Right renal pelvis (tissue), 4 donors: ENCODE measurements around the gene FBXL19. TPM values are rescaled to one million over a fixed set of nuclear protein-coding genes. Genes with fewer than 3 reads are reported as not detected.
"Not testable (repeated sequence)": the region's sequence is repeated elsewhere in the genome, so short reads cannot be mapped to it uniquely, and the experiment has no call there.

ENCODE experiments used
- DNase-seq, 4 donors: peaks; one replicate each; pipeline ENCODE4 v3.0.0-alpha.2; 2013; ENCODE audit warnings: low read depth in 4 of 4, low spot score in 3 of 4, missing footprints in 1 of 4
- polyA plus RNA-seq, 4 donors: library from polyadenylated mRNA; unstranded; fragments of 120-200 nt; gene quantifications; one replicate each; pipeline ENCODE4 v1.2.1, GENCODE V29; 2013; ENCODE audit not compliant: insufficient read length in 4 of 4

The FBXL19 gene
- polyA plus RNA-seq, 4 donors, result 18.4 to 33.3 (median 23.6) TPM

- DNase-seq, result no peak
Measured at GRCh38 chr16:30921459-30921747, 2.0 kb upstream of the FBXL19 start.

- peak; percentile 92 to 96 (median 93) for DNase-seq
Measured at GRCh38 chr16:30921748-30922419, 1.5 kb upstream of the FBXL19 start.

- DNase-seq, result peak; percentile 98 to 99 (median 99)
Measured at GRCh38 chr16:30922420-30922959, 882 bp upstream of the FBXL19 start.

GRCh38 chr16:30922960-30923535, 324 bp upstream of the FBXL19 start:
- DNase-seq, result peak; percentile 99 to 100 (median 100)

DNA sequence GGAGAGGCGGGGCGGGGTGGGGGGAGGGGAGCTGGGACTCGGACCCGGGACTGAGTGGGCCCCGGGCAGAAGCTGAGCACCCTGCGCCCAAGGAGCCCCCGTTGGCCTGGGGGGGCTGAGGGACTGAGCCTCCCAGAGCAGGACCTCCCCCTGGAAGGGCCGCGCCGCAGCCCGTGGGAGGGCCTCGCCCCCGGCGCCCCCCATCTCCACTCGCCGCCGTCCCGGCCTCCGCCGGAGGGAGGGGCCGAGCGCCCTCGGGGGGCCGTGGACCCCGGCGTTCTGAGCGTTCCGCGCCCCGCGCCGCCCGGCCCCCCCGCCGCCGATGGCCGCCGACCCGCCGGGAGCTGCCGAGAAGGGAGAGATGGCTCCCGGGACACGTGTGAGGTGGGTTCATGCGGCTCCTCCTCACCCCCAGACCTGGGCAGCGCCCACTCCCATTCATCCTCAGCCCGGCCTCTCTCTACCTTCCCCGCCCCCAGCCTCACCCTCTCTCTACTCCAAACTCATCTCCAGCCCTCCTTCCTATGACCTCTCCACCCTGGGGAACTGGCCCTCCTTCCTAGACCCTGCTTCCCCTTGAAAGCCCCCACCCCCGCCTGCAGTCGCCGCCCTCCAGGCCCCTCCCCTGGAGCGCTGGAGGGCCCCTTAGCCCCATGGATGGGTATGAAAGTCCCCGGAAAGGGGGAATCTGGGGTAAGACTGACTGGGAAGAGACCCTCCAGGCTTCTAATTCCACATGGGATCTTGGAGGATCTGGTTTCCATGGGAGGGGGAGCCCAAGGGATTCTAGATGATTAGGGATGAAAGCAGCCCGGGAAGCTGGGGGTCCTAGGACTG, 922 bp downstream of the FBXL19 start:
- DNase-seq, result no peak

GRCh38 chr16:30924913-30925631, 1.7 kb downstream of the FBXL19 start:
- DNase-seq, result no peak

DNA sequence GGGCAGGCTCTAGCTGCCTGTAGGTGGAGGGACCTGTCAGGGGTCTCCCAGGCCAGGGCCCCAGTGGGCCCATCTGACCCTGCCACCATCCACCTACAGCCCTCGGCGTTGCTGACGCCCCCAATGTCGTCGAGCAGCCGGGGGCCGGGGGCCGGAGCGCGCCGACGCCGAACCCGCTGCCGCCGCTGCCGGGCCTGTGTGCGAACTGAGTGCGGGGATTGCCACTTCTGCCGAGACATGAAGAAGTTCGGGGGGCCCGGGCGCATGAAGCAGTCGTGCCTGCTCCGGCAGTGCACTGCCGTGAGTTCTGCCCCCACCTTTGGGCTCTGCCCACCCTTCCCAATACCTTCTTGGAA, 2.2 kb downstream of the FBXL19 start:
- no peak for DNase-seq

GRCh38 chr16:30925995-30926811, 2.8 kb downstream of the FBXL19 start:
- no peak for DNase-seq

DNA sequence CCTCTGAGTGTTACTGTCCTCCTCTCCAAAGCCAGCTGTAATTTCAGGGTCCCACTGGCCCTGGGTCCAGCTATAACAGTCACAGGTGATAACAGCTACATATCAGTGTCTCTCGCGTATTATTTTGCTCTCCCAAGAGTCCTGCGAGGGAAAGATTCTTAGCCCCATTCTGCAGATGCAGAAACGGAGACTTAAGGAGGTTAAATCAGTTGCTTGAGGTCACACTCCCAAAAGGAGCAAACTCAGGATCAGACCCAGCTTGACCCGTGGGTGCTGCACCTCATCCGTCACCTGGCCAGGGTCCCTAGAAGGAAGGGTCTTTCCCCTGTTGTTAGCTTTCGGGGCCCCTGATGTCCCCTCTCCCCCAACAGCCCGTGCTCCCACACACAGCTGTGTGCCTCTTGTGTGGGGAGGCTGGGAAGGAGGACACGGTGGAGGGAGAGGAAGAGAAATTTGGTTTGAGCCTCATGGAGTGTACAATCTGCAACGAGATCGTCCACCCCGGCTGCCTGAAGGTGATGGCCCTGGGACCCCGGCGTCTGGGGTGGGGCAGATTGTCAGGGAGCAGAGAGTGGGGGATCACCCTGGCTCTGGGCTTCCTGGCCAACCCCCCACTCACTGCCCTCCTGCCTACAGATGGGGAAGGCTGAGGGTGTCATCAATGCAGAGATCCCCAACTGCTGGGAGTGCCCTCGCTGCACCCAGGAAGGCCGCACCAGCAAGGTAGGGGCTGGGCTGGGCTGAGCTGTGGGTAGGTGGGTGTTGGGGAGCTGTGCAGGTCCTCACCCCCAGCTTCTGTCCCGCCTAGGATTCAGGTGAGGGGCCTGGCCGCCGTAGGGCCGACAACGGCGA, 3.8 kb downstream of the FBXL19 start:
- DNase-seq, result no peak

DNA sequence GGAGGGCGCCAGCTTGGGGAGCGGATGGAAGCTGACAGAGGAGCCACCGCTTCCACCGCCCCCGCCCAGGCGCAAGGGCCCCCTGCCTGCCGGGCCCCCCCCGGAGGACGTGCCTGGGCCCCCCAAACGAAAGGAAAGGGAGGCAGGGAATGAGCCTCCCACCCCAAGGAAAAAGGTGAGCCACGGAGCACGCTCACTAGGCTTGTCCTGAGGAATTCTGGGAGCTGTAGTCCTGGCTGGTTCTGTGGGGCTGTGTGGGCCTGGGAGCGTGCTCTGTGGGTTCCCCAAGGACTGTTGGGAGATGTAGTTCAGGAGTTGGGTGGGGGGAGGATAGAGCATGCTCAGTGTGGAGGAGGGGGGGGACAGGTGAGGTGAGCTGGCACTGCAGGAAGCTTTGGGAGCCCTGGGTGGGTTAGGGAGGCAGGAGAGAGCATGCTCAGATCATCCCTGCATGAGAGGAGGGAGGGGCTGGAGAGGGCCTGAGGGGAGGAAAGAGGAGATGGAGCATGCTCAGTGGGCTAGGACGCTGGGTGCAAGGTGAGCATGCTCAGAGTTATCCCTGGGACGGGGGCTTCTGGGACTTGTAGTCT, 4.5 kb downstream of the FBXL19 start:
- DNase-seq, result peak in 2 of 4 donors; percentile 34 to 67

- no peak for DNase-seq
Measured at GRCh38 chr16:30928390-30928789, 5.0 kb downstream of the FBXL19 start.

GRCh38 chr16:30929167-30929566, 5.8 kb downstream of the FBXL19 start:
- no peak for DNase-seq

- no peak for DNase-seq
Measured at GRCh38 chr16:30930160-30930571, 6.8 kb downstream of the FBXL19 start.

DNA sequence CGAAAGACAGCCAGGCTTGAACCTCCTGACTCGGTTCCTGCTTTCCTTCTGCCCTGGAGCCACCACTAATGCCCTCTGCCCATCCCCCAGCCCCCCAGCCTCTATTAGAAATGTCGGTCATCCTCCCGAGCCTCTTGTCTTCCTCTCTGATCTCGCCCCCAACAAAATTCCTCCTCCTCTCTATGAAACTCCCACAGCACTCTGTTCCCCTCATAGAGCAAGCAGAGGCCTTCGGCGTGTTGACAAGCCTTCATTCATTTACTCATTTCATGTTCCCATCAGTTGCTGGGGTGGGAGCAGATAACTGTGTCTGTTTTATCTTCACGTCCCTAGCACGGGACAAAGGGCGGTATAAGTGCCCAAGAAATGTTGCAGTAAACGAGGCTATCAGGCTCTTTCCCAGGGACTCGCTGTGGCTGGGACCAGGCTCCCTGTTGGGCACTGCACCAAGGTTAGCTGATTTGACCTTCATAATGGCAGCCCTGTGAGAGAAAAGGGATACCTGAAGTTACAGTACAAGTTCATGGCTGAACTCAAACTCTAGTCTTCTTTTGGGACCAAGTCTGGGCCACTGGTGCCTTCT, 7.8 kb downstream of the FBXL19 start:
- no peak for DNase-seq

DNA sequence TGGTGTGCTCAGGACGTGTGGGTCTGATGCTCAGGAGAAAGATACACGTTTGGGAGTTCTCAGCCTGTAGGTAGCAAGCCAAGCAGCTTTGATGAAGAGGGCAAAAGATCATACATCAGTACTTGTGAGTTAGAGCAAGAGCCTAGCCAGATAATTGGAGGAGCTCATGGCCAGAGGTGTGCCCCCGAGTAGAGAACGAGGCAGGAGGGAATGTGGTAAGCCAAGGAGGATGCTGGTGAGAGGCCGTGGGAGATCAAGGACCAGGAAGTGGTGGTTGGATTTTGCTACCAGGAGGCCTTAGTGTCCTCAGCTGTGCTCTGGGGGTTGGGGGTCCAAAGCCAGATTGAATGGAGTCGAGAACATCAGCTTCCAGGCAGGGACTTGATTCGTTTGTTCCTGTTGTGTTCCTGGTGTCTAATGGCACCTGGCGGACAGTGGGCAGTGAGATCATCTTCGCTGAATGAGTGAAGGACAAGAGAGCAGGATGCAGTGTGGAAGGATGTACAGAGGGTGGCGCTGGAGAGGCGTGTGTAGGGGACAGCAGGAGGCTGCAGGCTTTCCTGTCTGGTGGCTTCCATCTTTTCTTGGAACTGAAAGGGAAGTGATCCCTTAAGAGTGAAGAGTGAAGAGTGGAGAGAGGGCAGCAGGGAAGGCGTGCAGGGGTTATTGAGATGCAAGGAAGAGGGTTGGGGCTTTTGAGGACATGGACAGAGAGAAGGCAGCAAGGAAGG, 11.6 kb downstream of the FBXL19 start:
- DNase-seq, result no peak

GRCh38 chr16:30937692-30938091, 14.3 kb downstream of the FBXL19 start:
- no peak for DNase-seq

DNA sequence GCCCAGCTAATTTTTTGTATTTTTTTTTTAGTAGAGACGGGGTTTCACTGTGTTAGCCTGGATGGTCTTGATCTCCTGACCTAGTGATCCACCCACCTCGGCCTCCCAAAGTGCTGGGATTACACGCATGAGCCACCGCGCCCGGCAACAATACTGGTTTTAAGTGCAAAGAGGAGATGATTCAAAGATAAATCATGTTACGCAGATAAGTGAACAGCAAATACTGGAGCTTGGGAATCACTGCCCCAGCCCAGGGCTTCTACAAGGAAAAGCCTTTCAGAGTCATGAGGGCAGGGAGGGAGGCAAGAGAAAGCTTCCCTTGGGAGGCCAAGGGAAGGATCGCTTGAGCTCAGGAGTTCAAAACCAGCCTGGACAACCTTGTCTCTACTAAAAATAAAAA, 16.2 kb downstream of the FBXL19 start:
- DNase-seq, result not testable (repeated sequence)
